Fibroblast of skin of back (primary cell): Measurements from ENCODE around the gene CST6.
"Not testable (repeated sequence)": the region's sequence is repeated elsewhere in the genome, so short reads cannot be mapped to it uniquely, and the experiment has no call there.

ENCODE experiments used
- DNase-seq: peaks from one replicate; pipeline ENCODE4 v3.0.0-alpha.2; 2013

CST6 gene

GRCh38 chr11:66015936-66016792 is 4.4 kb downstream of the CST6 start:
- no peak for DNase-seq

GRCh38 chr11:66016793-66017177 is 5.0 kb downstream of the CST6 start:
- no peak for DNase-seq

- no peak for DNase-seq
Observed at GRCh38 chr11:66017321-66017720, 5.5 kb downstream of the CST6 start.

GRCh38 chr11:66020212-66020611 is 8.4 kb downstream of the CST6 start:
- DNase-seq, result no peak

GRCh38 chr11:66020618-66021357 is 9.0 kb downstream of the CST6 start:
- DNase-seq, result peak; percentile 86

- peak; percentile 65 for DNase-seq
Observed at GRCh38 chr11:66022401-66023185, 10.8 kb downstream of the CST6 start.

- not testable (repeated sequence) for DNase-seq
Observed at GRCh38 chr11:66023186-66023440, 11.3 kb downstream of the CST6 start.

- DNase-seq, result no peak
Observed at GRCh38 chr11:66026017-66026529, 14.3 kb downstream of the CST6 start, which contains the start of gene CATSPER1. TSS of gene CATSPER1 (minus strand) at chr11:66026479. CDS start at chr11:66026379, 100 bp downstream.

- DNase-seq, result no peak
Observed at GRCh38 chr11:66032957-66033735, 21.3 kb downstream of the CST6 start.

- DNase-seq, result no peak
Observed at GRCh38 chr11:66035653-66036333, 24.0 kb downstream of the CST6 start.

GRCh38 chr11:66036334-66036710 is 24.5 kb downstream of the CST6 start:
- DNase-seq, result no peak

GRCh38 chr11:66037327-66037726 is 25.5 kb downstream of the CST6 start:
- no peak for DNase-seq

- DNase-seq, result no peak
Observed at GRCh38 chr11:66039765-66040164, 28.0 kb downstream of the CST6 start.

- no peak for DNase-seq
Observed at GRCh38 chr11:66042227-66042995, 30.6 kb downstream of the CST6 start.

- no peak for DNase-seq
Observed at GRCh38 chr11:66042996-66043906, 31.4 kb downstream of the CST6 start.

- DNase-seq, result no peak
Observed at GRCh38 chr11:66044757-66045156, 32.9 kb downstream of the CST6 start.

GRCh38 chr11:66045177-66045639 is 33.4 kb downstream of the CST6 start:
- peak; percentile 72 for DNase-seq

- no peak for DNase-seq
Observed at GRCh38 chr11:66046901-66047300, 35.1 kb downstream of the CST6 start.

- peak; percentile 21 for DNase-seq
Observed at GRCh38 chr11:66047541-66048365, 35.9 kb downstream of the CST6 start.
